HG03066 (cell line): ENCODE measurements around the gene ATF2.
"Not testable (repeated sequence)": the region's sequence is repeated elsewhere in the genome, so short reads cannot be mapped to it uniquely, and the experiment has no call there.

Experiments
- ATAC-seq: cut with Tn5 transposase; IDR thresholded peaks from one replicate; pipeline ENCODE4 v1.9.1; 2021; ENCODE audit warnings: low read depth; ENCODE audit not compliant: unreplicated experiment

ATF2 gene

GRCh38 chr2:175166216-175166824 is 1.7 kb downstream of the ATF2 start:
- ATAC-seq, result no peak

GRCh38 chr2:175164235-175164634 is 3.8 kb downstream of the ATF2 start:
- no peak for ATAC-seq

- no peak for ATAC-seq
Observed at GRCh38 chr2:175158894-175159293, 9.1 kb downstream of the ATF2 start.

- no peak for ATAC-seq
Observed at GRCh38 chr2:175156534-175156933, 11.5 kb downstream of the ATF2 start.

- ATAC-seq, result peak; percentile 66
Observed at GRCh38 chr2:175154661-175155082, 13.3 kb downstream of the ATF2 start.

- ATAC-seq, result peak; percentile 74
Observed at GRCh38 chr2:175152242-175152641, 15.8 kb downstream of the ATF2 start.

- ATAC-seq, result no peak
Observed at GRCh38 chr2:175151791-175152190, 16.2 kb downstream of the ATF2 start.

- ATAC-seq, result no peak
Observed at GRCh38 chr2:175147186-175147585, 20.8 kb downstream of the ATF2 start.

- no peak for ATAC-seq
Observed at GRCh38 chr2:175143678-175144077, 24.3 kb downstream of the ATF2 start.

- ATAC-seq, result no peak
Observed at GRCh38 chr2:175143191-175143590, 24.8 kb downstream of the ATF2 start.

GRCh38 chr2:175140332-175140731 is 27.7 kb downstream of the ATF2 start:
- no peak for ATAC-seq

GRCh38 chr2:175137793-175138192 is 30.2 kb downstream of the ATF2 start:
- ATAC-seq, result no peak

- ATAC-seq, result peak; percentile 78
Observed at GRCh38 chr2:175136334-175137215, 31.4 kb downstream of the ATF2 start.

GRCh38 chr2:175135862-175136261 is 32.1 kb downstream of the ATF2 start:
- no peak for ATAC-seq

- no peak for ATAC-seq
Observed at GRCh38 chr2:175135177-175135576, 32.8 kb downstream of the ATF2 start.

GRCh38 chr2:175131252-175131651 is 36.8 kb downstream of the ATF2 start:
- ATAC-seq, result no peak

GRCh38 chr2:175126661-175127060 is 41.3 kb downstream of the ATF2 start:
- ATAC-seq, result no peak

GRCh38 chr2:175123254-175123653 is 44.7 kb downstream of the ATF2 start:
- ATAC-seq, result no peak

- ATAC-seq, result peak; percentile 63
Observed at GRCh38 chr2:175111200-175111657, 56.8 kb downstream of the ATF2 start.

- ATAC-seq, result not testable (repeated sequence)
Observed at GRCh38 chr2:175108091-175108490, 59.9 kb downstream of the ATF2 start.

GRCh38 chr2:175107146-175107545 is 60.9 kb downstream of the ATF2 start:
- no peak for ATAC-seq

- ATAC-seq, result no peak
Observed at GRCh38 chr2:175103191-175103590, 64.8 kb downstream of the ATF2 start.
